HG03469 (cell line): Measurements from ENCODE around the gene MLX.
A peak's percentile ranks its signal among the peaks of the same experiment; 100 is the strongest.
"Not testable (repeated sequence)": the region's sequence is repeated elsewhere in the genome, so short reads cannot be mapped to it uniquely, and the experiment has no call there.

Experiments used
- ATAC-seq: cut with Tn5 transposase; IDR thresholded peaks from one replicate; pipeline ENCODE4 v1.9.1; 2021; ENCODE audit warnings: mild to moderate bottlenecking, moderate library complexity, moderate number of reproducible peaks; ENCODE audit not compliant: unreplicated experiment

Gene MLX

GRCh38 chr17:42536372-42537155, 30.3 kb upstream of the MLX start:
- peak; percentile 28 for ATAC-seq

DNA sequence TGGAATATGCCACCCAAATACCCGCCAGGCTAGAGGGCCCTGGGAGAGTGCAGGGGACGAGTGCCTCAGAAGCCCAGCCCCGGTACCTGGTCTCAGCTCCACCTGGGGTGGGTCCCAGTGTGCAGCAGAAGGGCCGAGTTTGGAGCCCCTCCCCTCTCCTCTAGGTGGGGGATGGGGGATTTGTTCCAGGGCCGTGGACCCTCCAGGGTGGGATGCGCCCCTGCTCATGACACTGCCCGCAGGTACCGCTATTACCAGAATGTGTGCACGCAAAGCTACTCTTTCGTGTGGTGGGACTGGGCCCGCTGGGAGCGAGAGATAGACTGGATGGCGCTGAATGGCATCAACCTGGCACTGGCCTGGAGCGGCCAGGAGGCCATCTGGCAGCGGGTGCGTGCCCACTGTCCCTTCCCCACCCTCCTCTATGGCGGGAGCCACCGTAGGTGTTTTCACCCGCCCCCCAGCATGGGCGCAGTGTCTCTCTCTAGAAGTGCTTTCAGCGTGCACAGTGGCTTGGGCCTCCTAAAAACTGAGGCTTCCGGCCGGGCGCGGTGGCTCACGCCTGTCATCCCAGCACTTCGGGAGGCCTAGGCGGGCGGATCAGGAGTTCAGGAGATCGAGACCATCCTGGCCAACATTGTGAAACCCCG, 29.6 kb upstream of the MLX start:
- no peak for ATAC-seq

- no peak for ATAC-seq
Measured at GRCh38 chr17:42537826-42538451, 29.0 kb upstream of the MLX start.

DNA sequence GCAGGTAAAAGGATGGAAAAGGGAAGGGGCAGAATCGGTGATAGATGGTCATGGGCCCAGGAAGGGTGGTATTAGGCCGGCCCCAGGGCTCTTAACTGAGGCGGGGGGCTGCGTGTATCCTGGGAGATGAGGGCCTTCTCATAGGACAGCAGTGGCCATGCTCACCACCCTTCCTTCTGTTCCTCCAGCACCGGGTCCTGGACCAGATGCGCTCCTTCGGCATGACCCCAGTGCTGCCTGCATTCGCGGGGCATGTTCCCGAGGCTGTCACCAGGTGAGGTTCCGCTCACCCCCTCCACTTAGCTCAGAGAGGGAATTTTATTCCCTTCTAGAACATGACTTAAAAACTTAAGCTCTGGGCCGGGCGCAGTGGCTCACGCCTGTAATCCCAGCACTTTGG, 28.4 kb upstream of the MLX start:
- ATAC-seq, result no peak

DNA sequence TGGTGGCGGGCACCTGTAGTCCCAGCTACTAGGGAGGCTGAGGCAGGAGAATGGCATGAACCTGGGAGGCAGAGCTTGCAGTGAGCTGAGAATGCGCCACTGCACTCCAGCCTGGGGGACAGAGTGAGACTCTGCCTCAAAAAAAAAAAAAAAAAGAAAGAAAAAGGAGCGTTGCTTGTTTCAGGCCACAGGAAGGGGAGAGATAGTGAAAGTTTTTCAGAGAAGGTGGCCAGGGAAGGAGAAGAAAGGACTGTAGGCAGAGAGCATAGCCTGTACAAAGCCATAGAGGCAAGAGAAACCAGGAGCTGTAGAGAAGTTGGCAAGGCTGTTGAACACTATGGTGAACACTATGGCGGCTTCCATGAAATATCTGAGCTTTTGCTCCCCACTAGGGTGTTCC, 26.3 kb upstream of the MLX start:
- ATAC-seq, result not testable (repeated sequence)

- ATAC-seq, result no peak
Measured at GRCh38 chr17:42541041-42541833, 25.7 kb upstream of the MLX start.

DNA sequence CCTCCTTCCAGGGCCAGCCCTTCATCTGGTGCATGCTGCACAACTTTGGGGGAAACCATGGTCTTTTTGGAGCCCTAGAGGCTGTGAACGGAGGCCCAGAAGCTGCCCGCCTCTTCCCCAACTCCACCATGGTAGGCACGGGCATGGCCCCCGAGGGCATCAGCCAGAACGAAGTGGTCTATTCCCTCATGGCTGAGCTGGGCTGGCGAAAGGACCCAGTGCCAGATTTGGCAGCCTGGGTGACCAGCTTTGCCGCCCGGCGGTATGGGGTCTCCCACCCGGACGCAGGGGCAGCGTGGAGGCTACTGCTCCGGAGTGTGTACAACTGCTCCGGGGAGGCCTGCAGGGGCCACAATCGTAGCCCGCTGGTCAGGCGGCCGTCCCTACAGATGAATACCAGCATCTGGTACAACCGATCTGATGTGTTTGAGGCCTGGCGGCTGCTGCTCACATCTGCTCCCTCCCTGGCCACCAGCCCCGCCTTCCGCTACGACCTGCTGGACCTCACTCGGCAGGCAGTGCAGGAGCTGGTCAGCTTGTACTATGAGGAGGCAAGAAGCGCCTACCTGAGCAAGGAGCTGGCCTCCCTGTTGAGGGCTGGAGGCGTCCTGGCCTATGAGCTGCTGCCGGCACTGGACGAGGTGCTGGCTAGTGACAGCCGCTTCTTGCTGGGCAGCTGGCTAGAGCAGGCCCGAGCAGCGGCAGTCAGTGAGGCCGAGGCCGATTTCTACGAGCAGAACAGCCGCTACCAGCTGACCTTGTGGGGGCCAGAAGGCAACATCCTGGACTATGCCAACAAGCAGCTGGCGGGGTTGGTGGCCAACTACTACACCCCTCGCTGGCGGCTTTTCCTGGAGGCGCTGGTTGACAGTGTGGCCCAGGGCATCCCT, 23.5 kb upstream of the MLX start:
- ATAC-seq, result no peak

GRCh38 chr17:42544874-42545283, 22.0 kb upstream of the MLX start:
- no peak for ATAC-seq

DNA sequence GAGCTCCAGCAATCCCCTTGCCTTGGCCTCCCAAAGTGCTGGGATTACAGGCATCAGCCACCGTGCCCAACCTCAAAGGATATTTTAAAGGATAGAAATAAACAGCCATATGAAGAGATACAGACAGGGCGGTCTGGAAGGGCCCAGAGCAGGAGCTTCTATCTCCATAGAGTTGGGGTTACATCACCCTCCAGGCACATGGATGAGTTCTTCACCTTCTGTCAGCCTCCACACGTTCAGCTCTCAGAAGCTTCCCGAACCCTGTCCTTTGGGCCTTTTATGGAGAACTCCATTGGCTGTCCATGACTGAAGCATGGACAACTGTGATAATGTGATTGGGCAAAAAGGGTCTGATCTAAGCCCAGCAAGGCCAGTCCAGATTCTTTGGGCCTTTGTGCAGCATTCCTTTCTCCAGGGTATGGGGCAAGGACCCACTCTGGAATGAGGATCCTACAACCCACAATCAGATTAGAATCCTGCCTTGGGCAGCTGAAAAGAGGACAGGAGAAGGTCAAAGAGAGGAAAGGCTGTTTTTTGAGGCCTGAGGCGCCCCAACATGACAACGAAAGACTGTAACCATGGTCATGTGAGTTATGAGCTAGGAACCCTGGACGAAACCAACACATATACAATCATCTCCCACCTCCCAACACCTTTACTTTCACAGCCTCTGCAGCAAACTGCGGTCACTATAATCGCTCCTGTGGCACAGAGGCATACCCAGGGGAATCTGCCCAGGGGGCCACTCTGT, 21.0 kb upstream of the MLX start:
- ATAC-seq, result not testable (repeated sequence)

DNA sequence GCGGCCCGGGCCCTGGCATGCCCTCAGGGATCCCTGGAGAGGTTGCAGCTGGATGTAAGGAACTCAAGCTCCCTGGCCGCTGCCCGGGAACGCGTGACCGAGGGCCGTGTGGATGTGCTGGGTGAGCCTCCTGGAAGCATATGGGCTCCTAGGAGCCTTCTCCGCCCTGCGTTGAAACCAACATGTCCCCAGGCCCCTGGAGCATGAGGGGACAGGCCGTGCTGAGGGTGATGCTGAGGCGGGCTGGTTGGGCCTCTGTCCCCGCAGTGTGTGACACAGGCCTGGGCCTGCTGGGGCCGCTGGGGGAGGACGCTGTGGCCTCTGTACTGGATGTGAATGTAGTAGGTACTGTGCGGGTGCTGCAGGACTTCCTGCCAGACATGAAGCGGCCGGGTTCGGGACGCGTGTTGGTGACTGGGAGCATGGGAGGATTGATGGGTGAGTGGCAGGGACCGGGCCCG, 19.9 kb upstream of the MLX start:
- ATAC-seq, result no peak

GRCh38 chr17:42547698-42548069, 19.2 kb upstream of the MLX start:
- ATAC-seq, result no peak

GRCh38 chr17:42548070-42548837, 18.6 kb upstream of the MLX start:
- no peak for ATAC-seq

GRCh38 chr17:42548993-42549755, 17.7 kb upstream of the MLX start:
- no peak for ATAC-seq

- not testable (repeated sequence) for ATAC-seq
Measured at GRCh38 chr17:42552736-42553135, 14.2 kb upstream of the MLX start, which contains the start of gene HSD17B1. Gene HSD17B1, plus strand, starts transcription at chr17:42552923. Its CDS starts 11 bp downstream, at chr17:42552934.

GRCh38 chr17:42553161-42553818, 13.6 kb upstream of the MLX start:
- ATAC-seq, result no peak

DNA sequence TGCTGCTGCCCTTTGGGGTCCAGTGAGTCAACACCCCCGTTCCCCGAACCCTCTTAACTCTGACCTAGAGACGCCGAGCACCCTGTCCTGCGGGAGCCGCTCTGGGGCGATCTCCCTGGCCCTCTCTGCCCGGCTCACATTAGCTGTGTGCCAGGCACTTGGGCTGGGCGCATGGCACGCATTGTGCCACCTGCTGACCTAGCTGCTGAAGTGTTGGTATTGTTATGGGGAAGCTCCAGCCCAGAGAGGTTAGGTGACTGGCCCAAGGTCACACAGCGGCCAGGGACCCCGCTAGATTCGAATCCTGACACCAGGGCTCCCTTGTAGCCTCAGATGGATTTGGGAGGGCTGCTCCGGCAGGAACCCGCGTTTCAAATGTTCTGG, 13.0 kb upstream of the MLX start:
- ATAC-seq, result no peak
